ENCODE data around the gene FGFRL1.

The FGFRL1 gene

GRCh38 chr4:1024882-1025545 lies 13.6 kb downstream of the FGFRL1 start:
- H3K9me3 ChIP-seq (ENCODE audit: low read length): no peaks in the 10 kb centered on the region
- H3F3A ChIP-seq (ENCODE audit: insufficient read depth, low read length): no peaks in the 10 kb centered on the region
- no peaks in the 10 kb centered on the region for H3K27me3 ChIP-seq (ENCODE audit: insufficient read depth, low read length)
- H3K79me2 ChIP-seq (ENCODE audit: insufficient read depth, low read length): no peaks in the 10 kb centered on the region
- TF ChIP-seq, protein P1, sequence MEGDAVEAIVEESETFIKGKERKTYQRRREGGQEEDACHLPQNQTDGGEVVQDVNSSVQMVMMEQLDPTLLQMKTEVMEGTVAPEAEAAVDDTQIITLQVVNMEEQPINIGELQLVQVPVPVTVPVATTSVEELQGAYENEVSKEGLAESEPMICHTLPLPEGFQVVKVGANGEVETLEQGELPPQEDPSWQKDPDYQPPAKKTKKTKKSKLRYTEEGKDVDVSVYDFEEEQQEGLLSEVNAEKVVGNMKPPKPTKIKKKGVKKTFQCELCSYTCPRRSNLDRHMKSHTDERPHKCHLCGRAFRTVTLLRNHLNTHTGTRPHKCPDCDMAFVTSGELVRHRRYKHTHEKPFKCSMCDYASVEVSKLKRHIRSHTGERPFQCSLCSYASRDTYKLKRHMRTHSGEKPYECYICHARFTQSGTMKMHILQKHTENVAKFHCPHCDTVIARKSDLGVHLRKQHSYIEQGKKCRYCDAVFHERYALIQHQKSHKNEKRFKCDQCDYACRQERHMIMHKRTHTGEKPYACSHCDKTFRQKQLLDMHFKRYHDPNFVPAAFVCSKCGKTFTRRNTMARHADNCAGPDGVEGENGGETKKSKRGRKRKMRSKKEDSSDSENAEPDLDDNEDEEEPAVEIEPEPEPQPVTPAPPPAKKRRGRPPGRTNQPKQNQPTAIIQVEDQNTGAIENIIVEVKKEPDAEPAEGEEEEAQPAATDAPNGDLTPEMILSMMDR (IDR thresholded peaks at IDR 0.05; ENCODE audit: low read length): no peak
- TF ChIP-seq EZH2 (IDR thresholded peaks at IDR 0.05; ENCODE audit: borderline replicate concordance, low read length): no peak
- H3K36me3 ChIP-seq (ENCODE audit: insufficient read depth, low read length): no peaks in the 10 kb centered on the region
- H3K9me2 ChIP-seq (ENCODE audit: low read depth, low read length): no peaks in the 10 kb centered on the region
- H3K9ac ChIP-seq (ENCODE audit: low read length): no peak overlapping the region
- no peaks in the 10 kb centered on the region for H4K20me1 ChIP-seq (ENCODE audit: insufficient read depth, low read length)
- no peak overlapping the region for H3K4me2 ChIP-seq (ENCODE audit: low read length)
- no peak overlapping the region for H3K27ac ChIP-seq (ENCODE audit: low read depth, low read length, poor library complexity, severe bottlenecking)
- no peak overlapping the region for H2AFZ ChIP-seq (ENCODE audit: low read length)
- H3K4me1 ChIP-seq (ENCODE audit: insufficient read depth, low read length, severe bottlenecking): peaks cover 7% of the 10 kb centered on the region
- no peak overlapping the region for H3K4me3 ChIP-seq (ENCODE audit: low read depth, low read length, poor library complexity, severe bottlenecking)

GRCh38 chr4:1026115-1026514 lies 14.7 kb downstream of the FGFRL1 start:
- Histone ChIP-seq H4K20me1 (ENCODE audit: insufficient read depth, low read length) (no peaks in the 10 kb centered on the region), H3K9me2 (ENCODE audit: low read depth, low read length) (no peaks in the 10 kb centered on the region), H3K4me1 (ENCODE audit: insufficient read depth, low read length, severe bottlenecking) (peaks cover 7% of the 10 kb centered on the region), H3K9me3 (ENCODE audit: low read length) (no peaks in the 10 kb centered on the region), H3K9ac (ENCODE audit: low read length) (no peak overlapping the region), H3K79me2 (ENCODE audit: insufficient read depth, low read length) (no peaks in the 10 kb centered on the region), H3K36me3 (ENCODE audit: insufficient read depth, low read length) (no peaks in the 10 kb centered on the region), H3K4me2 (ENCODE audit: low read length) (no peak overlapping the region; the same call in 1 of the 2 replicates), H3K4me3 (ENCODE audit: low read depth, low read length, poor library complexity, severe bottlenecking) (no peak overlapping the region), H2AFZ (ENCODE audit: low read length) (no peak overlapping the region), H3K27ac (ENCODE audit: low read depth, low read length, poor library complexity, severe bottlenecking) (no peak overlapping the region), H3K27me3 (ENCODE audit: insufficient read depth, low read length) (no peaks in the 10 kb centered on the region), H3F3A (ENCODE audit: insufficient read depth, low read length) (no peaks in the 10 kb centered on the region)
- TF ChIP-seq EZH2 (IDR thresholded peaks at IDR 0.05; ENCODE audit: borderline replicate concordance, low read length): no peak

- Histone ChIP-seq H3K4me2 (ENCODE audit: low read length) (no peak overlapping the region), H3K9ac (ENCODE audit: low read length) (no peak overlapping the region), H3K27me3 (ENCODE audit: insufficient read depth, low read length) (no peaks in the 10 kb centered on the region), H3K36me3 (ENCODE audit: insufficient read depth, low read length) (no peaks in the 10 kb centered on the region), H3K9me3 (ENCODE audit: low read length) (no peaks in the 10 kb centered on the region), H3K4me3 (ENCODE audit: low read depth, low read length, poor library complexity, severe bottlenecking) (no peak overlapping the region), H3F3A (ENCODE audit: insufficient read depth, low read length) (no peaks in the 10 kb centered on the region), H4K20me1 (ENCODE audit: insufficient read depth, low read length) (no peaks in the 10 kb centered on the region), H3K79me2 (ENCODE audit: insufficient read depth, low read length) (no peaks in the 10 kb centered on the region), H3K27ac (ENCODE audit: low read depth, low read length, poor library complexity, severe bottlenecking) (no peak overlapping the region), H3K9me2 (ENCODE audit: low read depth, low read length) (no peaks in the 10 kb centered on the region), H3K4me1 (ENCODE audit: insufficient read depth, low read length, severe bottlenecking) (peaks cover 7% of the 10 kb centered on the region), H2AFZ (ENCODE audit: low read length) (no peak overlapping the region)
- no peak for TF ChIP-seq EZH2 (IDR thresholded peaks at IDR 0.05; ENCODE audit: borderline replicate concordance, low read length)
- TF ChIP-seq, protein P1 (IDR thresholded peaks at IDR 0.05; ENCODE audit: low read length): no peak
Observed at GRCh38 chr4:1027219-1027914, 15.9 kb downstream of the FGFRL1 start.

Measured in OCI-LY1 (cell line).